ENCODE results near the gene ROBO1.

The ROBO1 gene

GRCh38 chr3:79172241-79172640 lies 595.6 kb downstream of the ROBO1 start:
- H3K27me3 ChIP-seq (ENCODE audit: control insufficient read depth, insufficient read depth, low read length) = no peaks in the 10 kb centered on the region
- H3K4me1 ChIP-seq (ENCODE audit: control insufficient read depth, insufficient read depth, low read length) = peaks cover 23% of the 10 kb centered on the region
- no peak overlapping the region for H3K9ac ChIP-seq (ENCODE audit: low read depth, low read length)
- no peak overlapping the region for H3K4me3 ChIP-seq (ENCODE audit: low read depth, low read length)
- H3K9me3 ChIP-seq (ENCODE audit: control insufficient read depth, insufficient read depth, low read length) = no peaks in the 10 kb centered on the region
- no peaks in the 10 kb centered on the region for H3K36me3 ChIP-seq (ENCODE audit: control insufficient read depth, insufficient read depth, low read length)
- H3K27ac ChIP-seq (ENCODE audit: low read depth, low read length) = no peak overlapping the region

- H3K4me1 ChIP-seq (ENCODE audit: control insufficient read depth, insufficient read depth, low read length) = peaks cover 23% of the 10 kb centered on the region
- H3K27me3 ChIP-seq (ENCODE audit: control insufficient read depth, insufficient read depth, low read length) = no peaks in the 10 kb centered on the region
- H3K9ac ChIP-seq (ENCODE audit: low read depth, low read length) = no peak overlapping the region
- H3K27ac ChIP-seq (ENCODE audit: low read depth, low read length) = no peak overlapping the region
- H3K4me3 ChIP-seq (ENCODE audit: low read depth, low read length) = no peak overlapping the region
- no peaks in the 10 kb centered on the region for H3K9me3 ChIP-seq (ENCODE audit: control insufficient read depth, insufficient read depth, low read length)
- no peaks in the 10 kb centered on the region for H3K36me3 ChIP-seq (ENCODE audit: control insufficient read depth, insufficient read depth, low read length)
These were observed 597.8 kb downstream of the ROBO1 start for GRCh38 chr3:79170021-79170420.

DNA sequence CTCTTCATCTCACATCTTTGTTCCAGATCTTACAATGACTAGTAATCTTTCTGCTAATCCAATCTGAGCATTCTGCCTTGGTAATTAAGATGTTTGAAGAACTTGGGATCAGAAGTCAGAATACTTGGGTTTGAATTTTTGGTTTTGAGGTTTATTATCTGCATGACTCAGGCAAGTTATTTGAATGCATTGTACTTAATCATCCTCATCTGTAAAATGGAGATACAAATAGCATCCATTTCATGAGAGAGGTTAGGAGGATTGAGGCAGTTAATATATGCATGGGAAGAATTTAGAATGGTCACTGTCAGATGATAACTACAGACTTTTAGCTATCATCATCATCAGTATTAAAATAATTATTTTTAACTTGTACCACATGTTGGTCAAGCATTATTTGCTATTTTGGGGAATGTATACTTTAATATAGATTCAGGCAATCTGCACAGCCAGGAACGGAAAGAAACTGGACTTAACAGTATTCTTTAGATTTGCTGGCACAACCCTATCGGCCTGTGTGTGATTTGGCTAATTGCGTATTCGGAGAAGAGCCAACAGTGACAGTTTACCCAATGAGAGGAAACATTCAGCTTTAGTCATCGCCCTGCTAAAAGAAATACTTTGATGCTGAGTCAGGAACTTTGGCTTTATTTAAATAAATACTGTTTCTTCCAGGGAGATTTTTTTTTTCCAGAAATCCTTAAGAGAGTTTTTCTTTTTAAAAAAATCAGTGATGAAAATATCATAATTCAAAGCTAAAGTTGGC lies 600.0 kb downstream of the ROBO1 start:
- H3K9me3 ChIP-seq (ENCODE audit: control insufficient read depth, insufficient read depth, low read length) = no peaks in the 10 kb centered on the region
- no peak overlapping the region for H3K9ac ChIP-seq (ENCODE audit: low read depth, low read length)
- H3K4me1 ChIP-seq (ENCODE audit: control insufficient read depth, insufficient read depth, low read length) = peaks cover 23% of the 10 kb centered on the region
- H3K27ac ChIP-seq (ENCODE audit: low read depth, low read length) = peak overlapping the region; percentile 34
- no peaks in the 10 kb centered on the region for H3K36me3 ChIP-seq (ENCODE audit: control insufficient read depth, insufficient read depth, low read length)
- no peak overlapping the region for H3K4me3 ChIP-seq (ENCODE audit: low read depth, low read length)
- no peaks in the 10 kb centered on the region for H3K27me3 ChIP-seq (ENCODE audit: control insufficient read depth, insufficient read depth, low read length)

DNA sequence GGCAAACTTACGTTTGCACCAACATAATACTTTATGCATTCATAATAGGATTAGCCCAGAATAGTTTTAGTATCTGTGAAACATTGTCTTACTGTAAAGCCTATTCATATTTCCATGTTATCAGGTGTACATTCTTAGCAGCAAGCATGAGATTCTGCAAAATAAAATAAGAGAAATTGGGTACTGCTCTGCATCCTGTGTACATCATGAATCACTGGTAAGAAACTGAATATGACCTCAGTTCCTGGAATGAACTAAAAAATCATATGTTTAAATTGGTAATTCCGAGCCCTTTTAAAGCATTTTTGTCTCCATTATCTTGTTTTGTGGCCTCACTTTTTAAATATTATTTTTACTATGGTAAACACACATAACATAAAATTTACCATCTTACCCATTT lies 605.1 kb downstream of the ROBO1 start:
- Histone ChIP-seq H3K4me3 (ENCODE audit: low read depth, low read length) (no peak overlapping the region), H3K4me1 (ENCODE audit: control insufficient read depth, insufficient read depth, low read length) (peaks cover 22% of the 10 kb centered on the region), H3K27me3 (ENCODE audit: control insufficient read depth, insufficient read depth, low read length) (no peaks in the 10 kb centered on the region), H3K27ac (ENCODE audit: low read depth, low read length) (no peak overlapping the region), H3K36me3 (ENCODE audit: control insufficient read depth, insufficient read depth, low read length) (no peaks in the 10 kb centered on the region), H3K9ac (ENCODE audit: low read depth, low read length) (no peak overlapping the region), H3K9me3 (ENCODE audit: control insufficient read depth, insufficient read depth, low read length) (no peaks in the 10 kb centered on the region)

DNA sequence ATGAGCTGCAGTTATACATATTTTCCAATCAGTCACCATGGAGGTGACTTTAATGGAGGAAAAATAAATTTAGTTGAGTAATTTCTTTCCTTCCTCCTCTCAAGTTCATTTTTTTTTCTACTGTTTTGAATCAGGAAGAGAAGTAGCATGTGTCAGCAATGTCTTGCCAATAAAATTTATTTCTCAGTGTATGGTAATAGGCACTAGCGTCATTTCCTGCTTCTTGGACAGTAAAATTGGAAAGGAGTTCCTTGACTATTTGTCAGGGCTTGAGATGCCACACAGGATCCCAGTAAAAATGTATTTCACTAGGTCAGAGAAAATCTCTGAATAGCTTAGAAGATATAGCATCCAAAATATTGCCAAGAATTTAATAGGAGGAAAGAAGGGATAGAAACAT lies 605.9 kb downstream of the ROBO1 start:
- Histone ChIP-seq H3K27ac (ENCODE audit: low read depth, low read length) (no peak overlapping the region), H3K36me3 (ENCODE audit: control insufficient read depth, insufficient read depth, low read length) (no peaks in the 10 kb centered on the region), H3K4me3 (ENCODE audit: low read depth, low read length) (no peak overlapping the region), H3K9me3 (ENCODE audit: control insufficient read depth, insufficient read depth, low read length) (no peaks in the 10 kb centered on the region), H3K27me3 (ENCODE audit: control insufficient read depth, insufficient read depth, low read length) (no peaks in the 10 kb centered on the region), H3K9ac (ENCODE audit: low read depth, low read length) (no peak overlapping the region), H3K4me1 (ENCODE audit: control insufficient read depth, insufficient read depth, low read length) (peaks cover 17% of the 10 kb centered on the region)

- no peaks in the 10 kb centered on the region for H3K27me3 ChIP-seq (ENCODE audit: control insufficient read depth, insufficient read depth, low read length)
- H3K9me3 ChIP-seq (ENCODE audit: control insufficient read depth, insufficient read depth, low read length) = no peaks in the 10 kb centered on the region
- H3K36me3 ChIP-seq (ENCODE audit: control insufficient read depth, insufficient read depth, low read length) = no peaks in the 10 kb centered on the region
- H3K4me3 ChIP-seq (ENCODE audit: low read depth, low read length) = no peak overlapping the region
- no peak overlapping the region for H3K9ac ChIP-seq (ENCODE audit: low read depth, low read length)
- peaks cover 24% of the 10 kb centered on the region for H3K4me1 ChIP-seq (ENCODE audit: control insufficient read depth, insufficient read depth, low read length)
- no peak overlapping the region for H3K27ac ChIP-seq (ENCODE audit: low read depth, low read length)
These were observed 607.4 kb downstream of the ROBO1 start for GRCh38 chr3:79160421-79160820.

GRCh38 chr3:79159736-79160135 lies 608.1 kb downstream of the ROBO1 start:
- no peak overlapping the region for H3K4me3 ChIP-seq (ENCODE audit: low read depth, low read length)
- no peaks in the 10 kb centered on the region for H3K36me3 ChIP-seq (ENCODE audit: control insufficient read depth, insufficient read depth, low read length)
- H3K9ac ChIP-seq (ENCODE audit: low read depth, low read length) = no peak overlapping the region
- H3K27ac ChIP-seq (ENCODE audit: low read depth, low read length) = no peak overlapping the region
- H3K9me3 ChIP-seq (ENCODE audit: control insufficient read depth, insufficient read depth, low read length) = no peaks in the 10 kb centered on the region
- H3K27me3 ChIP-seq (ENCODE audit: control insufficient read depth, insufficient read depth, low read length) = no peaks in the 10 kb centered on the region
- peaks cover 26% of the 10 kb centered on the region for H3K4me1 ChIP-seq (ENCODE audit: control insufficient read depth, insufficient read depth, low read length)

DNA sequence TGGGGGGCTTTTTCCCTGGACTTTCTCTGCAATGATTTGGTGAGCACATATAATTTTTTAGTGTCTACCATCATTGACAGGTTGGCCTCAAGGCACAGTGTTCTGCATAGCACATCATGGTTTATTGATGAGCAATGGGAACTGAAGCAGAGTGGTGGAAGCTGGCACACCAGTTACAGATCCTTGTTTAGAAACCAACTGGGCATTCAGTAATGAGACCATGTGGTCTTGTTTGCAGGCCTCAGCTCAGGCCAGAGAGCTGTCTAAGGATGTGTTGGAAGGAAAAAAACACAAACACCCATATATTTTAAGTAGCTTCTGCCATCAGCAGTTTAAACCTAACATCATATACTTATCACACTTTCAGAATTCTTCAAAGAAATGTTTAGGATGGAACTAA lies 610.6 kb downstream of the ROBO1 start:
- no peak overlapping the region for H3K4me3 ChIP-seq (ENCODE audit: low read depth, low read length)
- peaks cover 31% of the 10 kb centered on the region for H3K4me1 ChIP-seq (ENCODE audit: control insufficient read depth, insufficient read depth, low read length)
- H3K36me3 ChIP-seq (ENCODE audit: control insufficient read depth, insufficient read depth, low read length) = no peaks in the 10 kb centered on the region
- no peak overlapping the region for H3K27ac ChIP-seq (ENCODE audit: low read depth, low read length)
- no peaks in the 10 kb centered on the region for H3K27me3 ChIP-seq (ENCODE audit: control insufficient read depth, insufficient read depth, low read length)
- no peaks in the 10 kb centered on the region for H3K9me3 ChIP-seq (ENCODE audit: control insufficient read depth, insufficient read depth, low read length)
- no peak overlapping the region for H3K9ac ChIP-seq (ENCODE audit: low read depth, low read length)

- Histone ChIP-seq H3K36me3 (ENCODE audit: control insufficient read depth, insufficient read depth, low read length) (no peaks in the 10 kb centered on the region), H3K27me3 (ENCODE audit: control insufficient read depth, insufficient read depth, low read length) (no peaks in the 10 kb centered on the region), H3K4me1 (ENCODE audit: control insufficient read depth, insufficient read depth, low read length) (peaks cover 15% of the 10 kb centered on the region; the same call in 1 of the 2 replicates), H3K27ac (ENCODE audit: low read depth, low read length) (no peak overlapping the region), H3K9me3 (ENCODE audit: control insufficient read depth, insufficient read depth, low read length) (no peaks in the 10 kb centered on the region), H3K4me3 (ENCODE audit: low read depth, low read length) (no peak overlapping the region), H3K9ac (ENCODE audit: low read depth, low read length) (no peak overlapping the region)
These were observed 612.9 kb downstream of the ROBO1 start for GRCh38 chr3:79154865-79155264.

- Histone ChIP-seq H3K27ac (ENCODE audit: low read depth, low read length) (no peak overlapping the region), H3K27me3 (ENCODE audit: control insufficient read depth, insufficient read depth, low read length) (no peaks in the 10 kb centered on the region), H3K9me3 (ENCODE audit: control insufficient read depth, insufficient read depth, low read length) (no peaks in the 10 kb centered on the region), H3K9ac (ENCODE audit: low read depth, low read length) (no peak overlapping the region), H3K36me3 (ENCODE audit: control insufficient read depth, insufficient read depth, low read length) (no peaks in the 10 kb centered on the region), H3K4me1 (ENCODE audit: control insufficient read depth, insufficient read depth, low read length) (no peaks in the 10 kb centered on the region), H3K4me3 (ENCODE audit: low read depth, low read length) (no peak overlapping the region)
These were observed 619.0 kb downstream of the ROBO1 start for GRCh38 chr3:79148786-79149185.

GRCh38 chr3:79146024-79146423 lies 621.8 kb downstream of the ROBO1 start:
- H3K4me3 ChIP-seq (ENCODE audit: low read depth, low read length) = no peak overlapping the region
- H3K27ac ChIP-seq (ENCODE audit: low read depth, low read length) = no peak overlapping the region
- H3K9me3 ChIP-seq (ENCODE audit: control insufficient read depth, insufficient read depth, low read length) = no peaks in the 10 kb centered on the region
- no peak overlapping the region for H3K9ac ChIP-seq (ENCODE audit: low read depth, low read length)
- H3K36me3 ChIP-seq (ENCODE audit: control insufficient read depth, insufficient read depth, low read length) = no peaks in the 10 kb centered on the region
- peaks cover 5% of the 10 kb centered on the region; the same call in 1 of the 2 replicates for H3K4me1 ChIP-seq (ENCODE audit: control insufficient read depth, insufficient read depth, low read length)
- H3K27me3 ChIP-seq (ENCODE audit: control insufficient read depth, insufficient read depth, low read length) = no peaks in the 10 kb centered on the region
